ENCODE data around the gene CD9. TPM values are rescaled to one million over a fixed set of nuclear protein-coding genes. Genes with fewer than 3 reads are reported as not detected.
A peak's percentile ranks its signal among the peaks of the same experiment; 100 is the strongest.

CD9 gene
- total RNA-seq, 4 donors from 2014 or later: 26.7 to 50.6 (median 48.4) TPM

DNA sequence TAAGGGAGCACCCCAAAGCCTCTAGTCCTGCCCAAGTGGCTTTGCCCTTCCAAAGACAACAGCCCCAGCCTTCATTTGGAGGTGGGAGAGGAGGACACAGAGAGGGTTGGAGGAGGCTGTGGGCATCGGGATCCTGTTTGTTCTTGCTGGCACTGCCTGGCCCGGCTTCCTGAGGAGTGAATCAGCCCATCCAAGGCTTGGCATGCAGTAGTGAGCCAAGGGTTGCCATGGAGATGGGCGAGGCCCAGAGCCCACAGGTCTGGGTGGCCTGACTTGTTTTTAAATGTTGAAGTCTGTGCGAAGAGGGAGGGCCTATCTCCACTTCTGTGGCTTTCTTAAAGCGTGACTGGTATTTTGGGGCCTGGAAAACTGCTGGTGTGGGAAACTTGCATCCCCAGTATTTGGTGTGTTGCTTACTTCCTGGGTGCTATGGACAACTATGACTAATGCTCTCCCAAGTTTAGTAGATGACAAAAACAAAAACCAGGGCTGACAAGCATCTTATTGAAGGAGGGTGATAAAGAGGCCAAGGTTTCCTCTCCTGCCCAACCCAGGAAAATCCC lies 15.8 kb downstream of the CD9 start:
- H3K4me3 ChIP-seq: no peak overlapping the region
- intact Hi-C loops (cut with DNase I; ENCODE audit: low total_unique reads): no loop called here
- ATAC-seq (peak; percentile 40 to 66), DNase-seq (peak in 1 of 2 donors; percentile 49)
- H3K36me3 ChIP-seq: no peaks in the 10 kb centered on the region
- TF ChIP-seq, protein P1, sequence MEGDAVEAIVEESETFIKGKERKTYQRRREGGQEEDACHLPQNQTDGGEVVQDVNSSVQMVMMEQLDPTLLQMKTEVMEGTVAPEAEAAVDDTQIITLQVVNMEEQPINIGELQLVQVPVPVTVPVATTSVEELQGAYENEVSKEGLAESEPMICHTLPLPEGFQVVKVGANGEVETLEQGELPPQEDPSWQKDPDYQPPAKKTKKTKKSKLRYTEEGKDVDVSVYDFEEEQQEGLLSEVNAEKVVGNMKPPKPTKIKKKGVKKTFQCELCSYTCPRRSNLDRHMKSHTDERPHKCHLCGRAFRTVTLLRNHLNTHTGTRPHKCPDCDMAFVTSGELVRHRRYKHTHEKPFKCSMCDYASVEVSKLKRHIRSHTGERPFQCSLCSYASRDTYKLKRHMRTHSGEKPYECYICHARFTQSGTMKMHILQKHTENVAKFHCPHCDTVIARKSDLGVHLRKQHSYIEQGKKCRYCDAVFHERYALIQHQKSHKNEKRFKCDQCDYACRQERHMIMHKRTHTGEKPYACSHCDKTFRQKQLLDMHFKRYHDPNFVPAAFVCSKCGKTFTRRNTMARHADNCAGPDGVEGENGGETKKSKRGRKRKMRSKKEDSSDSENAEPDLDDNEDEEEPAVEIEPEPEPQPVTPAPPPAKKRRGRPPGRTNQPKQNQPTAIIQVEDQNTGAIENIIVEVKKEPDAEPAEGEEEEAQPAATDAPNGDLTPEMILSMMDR (IDR thresholded peaks at IDR 0.05 in 4 of 5, conservative IDR thresholded peaks at IDR 0.05 in 1 of 5): no peak
- no peak for TF ChIP-seq POLR2A (IDR thresholded peaks at IDR 0.05)
- H3K9me3 ChIP-seq: no peaks in the 10 kb centered on the region
- no peaks in the 10 kb centered on the region for H3K27me3 ChIP-seq
- in situ Hi-C loops (cut with MboI; ENCODE audit: low sequenced_read_pairs in 4 of 4): no loop called here
- H3K4me1 ChIP-seq: peaks cover 12 to 22% of the 10 kb centered on the region in 2 donors
- H3K27ac ChIP-seq: peak overlapping the region; percentile 15 to 46 (median 42)

DNA sequence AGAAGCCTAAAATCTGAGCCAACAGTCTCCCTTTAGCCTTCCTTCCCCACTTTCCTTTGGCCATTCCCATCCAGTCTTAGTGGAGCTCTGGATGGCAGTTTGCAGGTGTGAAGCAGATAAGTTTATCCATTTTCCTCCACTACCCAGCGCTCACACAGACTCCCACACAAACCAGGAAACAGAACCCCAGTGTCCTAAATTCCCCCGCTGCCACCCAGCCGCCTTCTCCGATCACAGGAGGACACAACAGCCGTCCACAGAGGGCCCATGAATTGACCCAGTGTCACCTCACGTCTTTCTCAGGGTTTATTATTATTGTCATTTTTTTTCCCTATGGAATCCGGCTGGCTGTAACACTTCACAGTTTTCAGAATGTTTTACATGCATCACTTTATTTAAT lies 16.4 kb downstream of the CD9 start:
- no peaks in the 10 kb centered on the region for H3K36me3 ChIP-seq
- in situ Hi-C loops (cut with MboI; ENCODE audit: low sequenced_read_pairs in 4 of 4): no loop called here
- H3K9me3 ChIP-seq: no peaks in the 10 kb centered on the region
- peaks cover 12 to 22% of the 10 kb centered on the region in 2 donors for H3K4me1 ChIP-seq
- TF ChIP-seq, protein P1 (IDR thresholded peaks at IDR 0.05 in 4 of 5, conservative IDR thresholded peaks at IDR 0.05 in 1 of 5): no peak
- TF ChIP-seq POLR2A (IDR thresholded peaks at IDR 0.05): no peak
- no peaks in the 10 kb centered on the region for H3K27me3 ChIP-seq
- peak overlapping the region; percentile 15 to 46 (median 42) for H3K27ac ChIP-seq
- intact Hi-C loops (cut with DNase I; ENCODE audit: low total_unique reads): no loop called here
- DNase-seq (no peak), ATAC-seq (no peak)
- no peak overlapping the region for H3K4me3 ChIP-seq

DNA sequence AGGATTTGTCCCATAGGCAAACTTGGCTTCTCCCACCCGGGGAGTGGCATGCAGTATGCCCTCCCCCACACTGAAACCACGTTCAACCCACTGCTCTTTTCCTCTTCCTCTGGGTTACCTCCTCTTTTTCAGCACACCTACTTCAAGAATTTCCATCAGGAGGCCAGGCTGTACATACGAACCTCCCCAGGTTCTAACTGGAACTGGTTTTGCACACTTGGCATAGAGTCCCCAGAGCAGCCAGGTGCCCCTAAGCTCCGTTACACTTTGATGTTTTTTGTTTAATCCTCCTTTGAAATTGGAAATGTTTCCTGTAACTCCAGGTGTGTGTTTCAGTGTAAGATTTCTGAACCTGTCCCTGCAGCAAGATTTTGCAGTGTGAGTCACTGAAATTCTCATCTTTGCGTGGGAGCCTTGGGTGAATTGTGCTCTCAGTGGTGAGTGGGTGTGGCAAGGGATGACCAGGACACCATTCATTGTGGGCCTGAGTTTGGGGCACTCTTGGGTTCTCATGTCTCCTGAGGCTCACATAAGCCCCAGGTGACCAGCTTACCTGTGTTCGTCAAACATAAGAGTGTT lies 18.2 kb downstream of the CD9 start:
- Histone ChIP-seq H3K4me3 (no peak overlapping the region), H3K36me3 (no peaks in the 10 kb centered on the region), H3K27me3 (no peaks in the 10 kb centered on the region), H3K27ac (no peak overlapping the region), H3K4me1 (peaks cover 20 to 28% of the 10 kb centered on the region in 2 donors), H3K9me3 (no peaks in the 10 kb centered on the region)
- in situ Hi-C loops (cut with MboI; ENCODE audit: low sequenced_read_pairs in 4 of 4) (no loop called here), intact Hi-C loops (cut with DNase I; ENCODE audit: low total_unique reads) (no loop called here)
- TF ChIP-seq, protein P1 (IDR thresholded peaks at IDR 0.05 in 4 of 5, conservative IDR thresholded peaks at IDR 0.05 in 1 of 5): no peak
- no peak for TF ChIP-seq POLR2A (IDR thresholded peaks at IDR 0.05)
- DNase-seq (no peak), ATAC-seq (no peak)

DNA sequence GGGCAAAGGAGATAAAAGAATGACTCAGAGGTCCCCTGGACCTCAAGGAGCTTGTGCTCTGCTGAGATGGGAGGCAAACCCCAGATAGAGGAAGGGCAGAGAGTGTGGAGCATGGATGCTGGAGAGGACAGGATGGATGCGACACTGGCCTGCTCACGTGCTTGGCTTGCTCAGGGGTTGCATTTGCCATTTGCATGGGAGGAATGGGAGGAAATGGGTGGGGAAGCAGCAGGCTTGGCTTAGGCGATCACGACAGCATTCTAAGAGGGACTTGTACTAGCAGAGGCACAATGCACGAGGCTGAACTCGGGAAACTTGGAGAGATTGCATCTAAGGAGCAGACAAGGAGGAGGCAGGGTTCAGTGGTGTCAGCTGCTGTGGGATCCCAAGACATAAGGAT lies 19.8 kb downstream of the CD9 start:
- no peaks in the 10 kb centered on the region for H3K9me3 ChIP-seq
- in situ Hi-C loops (cut with MboI; ENCODE audit: low sequenced_read_pairs in 4 of 4): no loop called here
- peak overlapping the region in 3 of 4 donors; percentile 10 to 52 (median 26) for H3K27ac ChIP-seq
- ATAC-seq (no peak), DNase-seq (no peak)
- TF ChIP-seq, protein P1 (IDR thresholded peaks at IDR 0.05 in 4 of 5, conservative IDR thresholded peaks at IDR 0.05 in 1 of 5): no peak
- no peak for TF ChIP-seq POLR2A (IDR thresholded peaks at IDR 0.05)
- H3K36me3 ChIP-seq: no peaks in the 10 kb centered on the region
- H3K27me3 ChIP-seq: no peaks in the 10 kb centered on the region
- intact Hi-C loops (cut with DNase I; ENCODE audit: low total_unique reads): no loop called here
- H3K4me1 ChIP-seq: peaks cover 29 to 34% of the 10 kb centered on the region in 2 donors
- H3K4me3 ChIP-seq: no peak overlapping the region

All from gastrocnemius medialis (tissue), 4 donors.